Measurements from ENCODE around the gene SPANXD. TPM values are rescaled to one million over a fixed set of nuclear protein-coding genes. Genes with fewer than 3 reads are reported as not detected.

The SPANXD gene
- total RNA-seq, 4 donors from 2014 or later, result not detected

DNA sequence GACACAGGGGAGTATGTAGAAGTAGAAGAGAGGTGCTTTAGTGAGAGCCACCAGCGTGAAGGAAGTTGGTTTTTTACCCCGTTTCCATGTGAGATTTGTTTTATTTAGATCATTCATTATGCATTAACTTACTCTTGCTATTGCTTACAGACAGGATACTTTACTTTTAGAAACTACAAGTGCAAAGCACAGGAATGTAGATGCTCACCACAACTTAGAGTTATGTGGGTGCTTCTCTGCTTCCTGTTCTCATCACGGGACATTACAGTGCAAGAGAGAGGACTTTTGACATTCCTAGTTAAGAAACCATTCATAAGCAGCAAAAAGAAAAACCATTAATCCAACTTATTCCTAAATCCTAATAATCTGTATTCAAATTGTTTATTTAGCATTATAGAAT is 25.6 kb upstream of the SPANXD start:
- H3K36me3 ChIP-seq, result no peaks in the 10 kb centered on the region
- 46 to 70% methylated on average over 3 of the region's 3 CpGs for WGBS, 2 donors (ENCODE audit: low coverage in 1 of 2)
- H3K9me3 ChIP-seq, result no peaks in the 10 kb centered on the region
- H3K27me3 ChIP-seq, result no peaks in the 10 kb centered on the region
- no peak overlapping the region for H3K4me3 ChIP-seq
- TF ChIP-seq POLR2AphosphoS5 (IDR thresholded peaks at IDR 0.05), result no peak
- no peak for TF ChIP-seq POLR2A (IDR thresholded peaks at IDR 0.05)
- TF ChIP-seq EP300 (IDR thresholded peaks at IDR 0.05), result no peak
- TF ChIP-seq, protein P1, sequence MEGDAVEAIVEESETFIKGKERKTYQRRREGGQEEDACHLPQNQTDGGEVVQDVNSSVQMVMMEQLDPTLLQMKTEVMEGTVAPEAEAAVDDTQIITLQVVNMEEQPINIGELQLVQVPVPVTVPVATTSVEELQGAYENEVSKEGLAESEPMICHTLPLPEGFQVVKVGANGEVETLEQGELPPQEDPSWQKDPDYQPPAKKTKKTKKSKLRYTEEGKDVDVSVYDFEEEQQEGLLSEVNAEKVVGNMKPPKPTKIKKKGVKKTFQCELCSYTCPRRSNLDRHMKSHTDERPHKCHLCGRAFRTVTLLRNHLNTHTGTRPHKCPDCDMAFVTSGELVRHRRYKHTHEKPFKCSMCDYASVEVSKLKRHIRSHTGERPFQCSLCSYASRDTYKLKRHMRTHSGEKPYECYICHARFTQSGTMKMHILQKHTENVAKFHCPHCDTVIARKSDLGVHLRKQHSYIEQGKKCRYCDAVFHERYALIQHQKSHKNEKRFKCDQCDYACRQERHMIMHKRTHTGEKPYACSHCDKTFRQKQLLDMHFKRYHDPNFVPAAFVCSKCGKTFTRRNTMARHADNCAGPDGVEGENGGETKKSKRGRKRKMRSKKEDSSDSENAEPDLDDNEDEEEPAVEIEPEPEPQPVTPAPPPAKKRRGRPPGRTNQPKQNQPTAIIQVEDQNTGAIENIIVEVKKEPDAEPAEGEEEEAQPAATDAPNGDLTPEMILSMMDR (IDR thresholded peaks at IDR 0.05), result no peak
- no peak for ATAC-seq
- H3K4me1 ChIP-seq, result no peaks in the 10 kb centered on the region
- H3K27ac ChIP-seq, result no peak overlapping the region

GRCh38 chrX:141714680-141715079 is 16.1 kb upstream of the SPANXD start:
- TF ChIP-seq, protein P1 (IDR thresholded peaks at IDR 0.05), result no peak
- Histone ChIP-seq H3K27ac (no peak overlapping the region), H3K27me3 (no peaks in the 10 kb centered on the region), H3K4me1 (no peaks in the 10 kb centered on the region), H3K4me3 (no peak overlapping the region), H3K9me3 (no peaks in the 10 kb centered on the region), H3K36me3 (no peaks in the 10 kb centered on the region)
- no peak for ATAC-seq
- WGBS, 2 donors (ENCODE audit: low coverage in 1 of 2), result 56 to 67% methylated on average over 2 of the region's 3 CpGs

- no peaks in the 10 kb centered on the region for H3K9me3 ChIP-seq
- TF ChIP-seq, protein P1 (IDR thresholded peaks at IDR 0.05), result no peak
- TF ChIP-seq POLR2AphosphoS5 (IDR thresholded peaks at IDR 0.05) (no peak), EP300 (IDR thresholded peaks at IDR 0.05) (no peak), POLR2A (IDR thresholded peaks at IDR 0.05) (no peak)
- H3K36me3 ChIP-seq, result no peaks in the 10 kb centered on the region
- no peaks in the 10 kb centered on the region for H3K27me3 ChIP-seq
- 67 to 70% methylated on average over 4 of the region's 4 CpGs for WGBS, 2 donors (ENCODE audit: low coverage in 1 of 2)
- no peaks in the 10 kb centered on the region for H3K4me1 ChIP-seq
- ATAC-seq, result no peak
- H3K27ac ChIP-seq, result no peak overlapping the region
- no peak overlapping the region for H3K4me3 ChIP-seq
Measured at GRCh38 chrX:141701072-141701471, 2.5 kb upstream of the SPANXD start.

GRCh38 chrX:141673946-141674345 is 24.6 kb downstream of the SPANXD start:
- no peaks in the 10 kb centered on the region for H3K4me1 ChIP-seq
- H3K36me3 ChIP-seq, result no peaks in the 10 kb centered on the region
- WGBS, 2 donors (ENCODE audit: low coverage in 1 of 2), result 33 to 58% methylated on average over 1 to 2 of the region's 2 CpGs
- no peak for TF ChIP-seq EP300 (IDR thresholded peaks at IDR 0.05)
- TF ChIP-seq POLR2AphosphoS5 (IDR thresholded peaks at IDR 0.05), result no peak
- TF ChIP-seq POLR2A (IDR thresholded peaks at IDR 0.05), result no peak
- TF ChIP-seq, protein P1 (IDR thresholded peaks at IDR 0.05), result no peak
- H3K27me3 ChIP-seq, result no peaks in the 10 kb centered on the region
- H3K4me3 ChIP-seq, result no peak overlapping the region
- H3K27ac ChIP-seq, result no peak overlapping the region
- ATAC-seq, result no peak
- H3K9me3 ChIP-seq, result no peaks in the 10 kb centered on the region

- ATAC-seq, result no peak
- H3K27me3 ChIP-seq, result no peaks in the 10 kb centered on the region
- WGBS, 2 donors (ENCODE audit: low coverage in 1 of 2), result 36 to 67% methylated on average over 1 of the region's 1 CpG
- TF ChIP-seq EP300 (IDR thresholded peaks at IDR 0.05) (no peak), POLR2A (IDR thresholded peaks at IDR 0.05) (no peak), POLR2AphosphoS5 (IDR thresholded peaks at IDR 0.05) (no peak)
- TF ChIP-seq, protein P1 (IDR thresholded peaks at IDR 0.05), result no peak
- no peaks in the 10 kb centered on the region for H3K36me3 ChIP-seq
- no peak overlapping the region for H3K27ac ChIP-seq
- H3K4me1 ChIP-seq, result no peaks in the 10 kb centered on the region
- H3K9me3 ChIP-seq, result no peaks in the 10 kb centered on the region
- no peak overlapping the region for H3K4me3 ChIP-seq
Measured at GRCh38 chrX:141669689-141670088, 28.9 kb downstream of the SPANXD start.
